ENCODE measurements around the gene BTBD2.

The BTBD2 gene

DNA sequence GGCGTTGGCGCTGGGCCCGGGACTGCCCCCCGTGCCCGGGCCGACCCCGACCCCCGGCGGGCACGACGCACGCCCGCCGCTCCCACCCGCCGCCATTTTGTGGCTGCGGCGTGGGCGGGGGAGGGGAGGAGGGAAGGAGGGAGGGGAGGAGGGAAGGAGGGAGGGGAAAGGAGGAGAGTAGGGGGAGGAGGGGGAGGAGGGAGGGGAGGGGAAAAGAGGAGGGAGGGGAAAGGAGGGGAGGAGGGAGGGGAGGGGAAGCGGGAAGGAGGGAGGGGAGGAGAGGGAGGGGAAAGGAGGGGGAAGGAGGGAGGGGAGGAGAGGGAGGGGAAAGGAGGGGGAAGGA is at the start of gene BTBD2:
TSS of gene BTBD2 (minus strand) at position 107 of the 343 bp plus-strand sequence. CDS start at position 96, 11 bp downstream.
- peak in 1 of 2 donors; percentile 42 for DNase-seq (ENCODE audit: low read depth in 1 of 2, low spot score in 1 of 2)

DNA sequence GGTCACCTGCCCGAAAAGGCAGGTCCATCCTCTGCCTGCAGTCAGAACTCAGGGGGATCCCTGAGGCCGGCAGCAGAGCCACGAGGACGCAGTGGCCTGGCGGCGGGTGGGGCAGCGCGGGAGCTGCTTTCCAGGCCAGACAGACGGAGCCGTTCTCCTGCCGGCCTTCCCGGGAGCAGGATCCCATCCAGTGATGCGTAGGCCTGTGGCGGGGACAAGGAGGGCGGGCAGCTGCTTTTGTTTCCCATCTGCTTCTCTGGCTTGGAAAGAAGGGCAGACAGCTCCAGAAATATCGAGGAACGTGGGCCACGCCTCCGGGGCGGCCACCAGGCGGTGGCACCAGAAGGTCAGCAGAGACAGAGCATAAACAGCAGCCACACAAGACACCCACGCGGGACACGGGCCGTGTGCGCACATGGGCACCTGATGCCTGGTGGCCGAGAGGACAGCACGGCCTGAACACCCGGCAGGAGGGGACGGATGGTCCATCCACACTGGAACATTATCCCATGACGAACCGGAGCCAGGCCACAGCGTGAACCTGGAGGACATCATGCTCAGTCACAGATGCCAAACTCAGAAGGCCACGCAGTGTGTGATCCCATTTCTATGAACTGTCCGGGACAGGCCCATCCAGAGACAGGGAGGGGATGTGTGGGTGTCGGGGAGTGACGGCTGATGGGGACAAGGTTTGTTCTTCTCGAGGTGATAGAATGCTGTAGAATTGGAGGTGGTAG is 49.4 kb upstream of the BTBD2 start:
- DNase-seq (ENCODE audit: low read depth in 1 of 2, low spot score in 1 of 2) = no peak

DNA sequence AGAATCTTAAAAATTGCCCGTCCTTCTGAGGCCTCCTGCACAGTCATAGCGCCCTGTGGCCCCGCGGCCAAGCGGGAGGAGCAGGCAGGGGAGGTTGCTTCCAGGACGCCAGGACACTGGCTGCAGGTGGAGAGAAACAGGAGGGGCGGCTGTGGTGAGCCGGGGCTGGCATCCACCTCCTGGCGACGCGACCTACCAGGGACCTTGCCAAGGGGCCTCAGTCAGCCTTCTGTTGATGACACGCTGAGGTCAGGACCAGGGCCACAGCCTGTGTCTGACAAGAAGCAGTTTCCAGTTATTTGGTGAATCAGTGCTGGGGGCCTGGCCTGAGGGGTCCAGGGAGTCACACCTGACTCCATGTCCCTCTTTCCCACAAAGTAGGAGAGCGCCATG is 48.9 kb upstream of the BTBD2 start:
- no peak for DNase-seq (ENCODE audit: low read depth in 1 of 2, low spot score in 1 of 2)

DNA sequence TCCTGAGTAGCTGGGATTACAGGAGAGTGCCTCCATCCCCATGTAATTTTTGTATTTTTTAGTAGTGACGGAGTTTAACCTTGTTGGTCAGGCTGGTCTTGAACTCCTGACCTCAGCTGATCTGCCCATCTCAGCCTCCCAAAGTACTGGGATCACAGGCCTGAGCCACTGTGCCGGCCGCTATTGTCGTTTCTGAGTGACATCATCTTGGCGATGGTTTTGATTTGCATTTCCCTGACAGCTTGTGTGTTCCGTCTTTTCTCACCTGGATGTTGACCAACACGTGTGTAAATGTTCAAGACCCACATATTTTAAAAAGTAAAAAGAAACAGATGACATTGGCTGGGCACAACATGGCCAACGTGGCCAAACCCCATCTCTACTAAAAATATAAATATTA is 48.3 kb upstream of the BTBD2 start:
- DNase-seq (ENCODE audit: low read depth in 1 of 2, low spot score in 1 of 2) = no peak

DNA sequence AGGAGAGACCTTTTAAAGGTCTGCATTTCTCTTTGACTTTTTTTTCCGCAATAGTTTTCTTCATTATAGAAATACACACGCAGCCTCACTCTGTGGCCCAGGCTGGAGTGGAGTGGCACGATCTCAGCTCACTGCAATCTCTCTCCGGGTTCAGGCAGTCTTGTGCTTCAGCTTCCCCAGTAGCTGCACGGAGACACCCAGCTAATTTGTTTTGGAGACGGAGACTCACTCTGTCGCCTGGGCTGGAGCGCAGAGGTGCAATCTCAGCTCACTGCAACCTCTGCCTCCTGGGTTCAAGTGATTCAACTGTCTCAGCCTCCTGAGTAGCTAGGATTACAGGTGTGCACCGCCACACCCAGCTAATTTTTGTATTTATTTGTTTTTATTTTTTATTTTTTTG is 47.3 kb upstream of the BTBD2 start:
- no peak for DNase-seq (ENCODE audit: low read depth in 1 of 2, low spot score in 1 of 2)

DNA sequence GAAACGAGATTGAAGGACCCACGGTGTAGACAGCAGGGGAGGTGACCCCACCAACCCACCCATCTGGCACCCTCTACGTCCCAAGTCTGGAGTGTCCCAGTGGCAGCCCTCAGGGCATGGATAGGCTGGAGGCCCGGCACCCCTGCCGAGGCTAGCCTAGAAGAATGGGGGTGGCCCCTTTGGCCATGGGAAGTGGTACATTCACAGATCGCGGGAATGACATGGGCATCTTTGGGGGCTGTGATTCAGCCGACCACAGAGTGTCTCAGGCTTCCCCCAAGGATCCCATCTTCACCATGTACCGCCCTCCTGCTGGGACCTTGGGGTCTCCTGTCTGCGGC is 46.8 kb upstream of the BTBD2 start:
- no peak for DNase-seq (ENCODE audit: low read depth in 1 of 2, low spot score in 1 of 2)

DNA sequence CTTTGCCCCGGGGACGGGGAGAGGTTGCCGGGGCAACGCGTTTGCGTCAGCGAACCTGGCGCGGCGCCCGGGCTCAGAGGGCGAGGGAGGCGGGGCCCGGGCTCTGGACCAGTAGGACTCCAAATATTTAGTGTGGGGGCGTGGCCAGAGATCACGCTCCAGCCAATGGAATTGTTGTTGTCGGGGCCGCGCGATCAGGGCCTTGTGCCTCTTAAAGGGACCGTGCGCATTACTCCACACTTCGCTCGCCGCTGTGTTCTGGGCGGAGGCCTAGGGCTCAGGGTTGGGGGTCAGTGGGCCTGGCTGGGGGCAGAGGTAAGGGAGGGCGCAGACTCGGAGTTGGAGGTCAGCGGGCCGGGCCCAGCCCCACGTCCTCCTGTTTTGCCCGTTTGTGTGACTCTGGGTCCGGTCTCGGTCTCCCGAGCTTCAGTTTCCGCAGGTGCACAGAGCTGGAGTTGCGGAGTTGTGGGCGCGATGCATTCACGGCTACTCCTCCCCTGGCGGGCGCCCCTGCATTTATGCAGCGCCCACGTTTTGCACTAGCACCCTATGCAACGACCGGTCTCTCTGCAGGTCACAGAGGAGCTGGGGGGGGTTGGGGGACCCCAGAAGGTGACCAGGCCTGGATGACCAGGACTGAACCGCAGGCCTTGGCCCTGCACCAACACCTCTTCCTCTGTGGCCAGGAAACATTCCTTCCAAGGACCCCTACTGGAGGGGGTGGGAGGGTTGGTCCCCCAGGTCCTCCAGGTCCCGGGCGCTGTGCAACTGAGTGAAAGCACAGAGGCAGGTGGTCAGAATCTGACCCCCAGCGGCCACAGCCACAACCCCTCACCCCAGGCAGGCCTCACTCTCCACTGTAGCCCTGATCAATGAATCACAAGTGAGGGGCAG is 46.2 kb upstream of the BTBD2 start:
- peak; percentile 99 to 100 for DNase-seq (ENCODE audit: low read depth in 1 of 2, low spot score in 1 of 2)

DNA sequence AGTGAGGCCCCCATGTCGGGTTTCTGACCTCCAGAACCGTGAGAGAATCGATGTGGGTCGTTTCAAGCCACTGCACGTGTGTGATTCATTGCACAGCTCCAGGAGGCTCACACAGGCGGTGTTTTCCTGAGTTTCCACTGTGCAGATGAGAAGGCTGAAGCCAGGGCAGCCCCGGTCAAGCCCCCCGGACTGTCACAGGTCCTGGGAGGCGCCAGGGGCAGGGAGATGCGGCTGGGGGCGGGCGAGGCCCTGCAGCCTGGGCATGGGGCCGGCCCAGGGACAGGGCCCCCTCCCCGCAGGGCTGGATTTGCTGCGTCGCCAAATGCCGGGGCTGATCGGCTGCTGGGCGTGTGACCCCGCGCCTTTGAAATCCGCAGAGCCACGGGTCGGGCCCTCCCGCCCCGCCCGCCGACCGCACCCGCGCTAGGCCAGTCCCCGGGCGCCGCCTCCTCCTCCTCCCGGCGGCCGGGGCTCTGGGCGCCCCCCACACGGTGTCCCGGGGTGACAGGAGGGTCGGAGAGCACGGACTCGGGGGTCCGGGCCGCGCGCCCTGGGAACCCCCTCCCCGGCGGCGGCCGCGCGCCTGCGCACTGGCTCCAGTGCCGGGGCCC is 45.5 kb upstream of the BTBD2 start:
- DNase-seq (ENCODE audit: low read depth in 1 of 2, low spot score in 1 of 2) = peak in 1 of 2 donors; percentile 28

DNA sequence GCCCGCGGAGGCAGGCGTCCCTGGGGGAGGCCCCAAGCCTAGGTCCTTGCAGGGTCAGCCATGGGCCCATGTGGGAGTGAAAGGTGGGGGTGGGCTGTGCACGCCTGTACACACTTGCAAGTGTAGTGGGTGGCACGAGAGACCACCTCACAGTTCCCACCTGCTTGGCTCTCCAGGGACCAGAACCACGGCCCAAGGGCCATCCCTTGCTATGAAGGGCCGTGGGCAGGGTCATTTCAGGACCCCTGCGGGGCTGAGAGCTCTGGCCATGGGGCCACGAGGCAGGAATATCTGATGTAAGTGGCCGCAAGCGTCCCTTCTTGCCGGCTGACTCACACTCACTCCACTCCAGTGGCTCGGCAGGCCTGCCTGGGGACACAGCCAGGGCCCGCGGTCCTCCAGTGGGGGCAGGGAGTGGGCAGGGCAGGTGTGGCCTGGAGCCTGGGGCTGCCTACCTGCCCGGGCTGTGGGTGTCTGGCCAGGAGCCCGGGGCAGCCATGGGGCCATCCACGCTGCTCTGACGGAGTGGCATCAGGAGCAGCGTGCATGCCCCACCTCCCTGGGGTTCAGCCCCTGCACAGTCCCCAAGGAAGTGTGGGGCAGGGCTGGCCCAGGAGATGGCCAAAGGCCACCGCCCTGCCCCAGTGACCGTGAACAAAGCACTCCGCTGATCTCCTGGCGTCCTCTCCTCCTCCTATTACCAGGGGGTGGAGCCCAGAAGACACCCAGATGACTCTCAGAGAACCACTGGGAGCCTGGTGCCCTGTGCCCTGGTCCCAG is 44.1 kb upstream of the BTBD2 start:
- DNase-seq (ENCODE audit: low read depth in 1 of 2, low spot score in 1 of 2) = no peak

DNA sequence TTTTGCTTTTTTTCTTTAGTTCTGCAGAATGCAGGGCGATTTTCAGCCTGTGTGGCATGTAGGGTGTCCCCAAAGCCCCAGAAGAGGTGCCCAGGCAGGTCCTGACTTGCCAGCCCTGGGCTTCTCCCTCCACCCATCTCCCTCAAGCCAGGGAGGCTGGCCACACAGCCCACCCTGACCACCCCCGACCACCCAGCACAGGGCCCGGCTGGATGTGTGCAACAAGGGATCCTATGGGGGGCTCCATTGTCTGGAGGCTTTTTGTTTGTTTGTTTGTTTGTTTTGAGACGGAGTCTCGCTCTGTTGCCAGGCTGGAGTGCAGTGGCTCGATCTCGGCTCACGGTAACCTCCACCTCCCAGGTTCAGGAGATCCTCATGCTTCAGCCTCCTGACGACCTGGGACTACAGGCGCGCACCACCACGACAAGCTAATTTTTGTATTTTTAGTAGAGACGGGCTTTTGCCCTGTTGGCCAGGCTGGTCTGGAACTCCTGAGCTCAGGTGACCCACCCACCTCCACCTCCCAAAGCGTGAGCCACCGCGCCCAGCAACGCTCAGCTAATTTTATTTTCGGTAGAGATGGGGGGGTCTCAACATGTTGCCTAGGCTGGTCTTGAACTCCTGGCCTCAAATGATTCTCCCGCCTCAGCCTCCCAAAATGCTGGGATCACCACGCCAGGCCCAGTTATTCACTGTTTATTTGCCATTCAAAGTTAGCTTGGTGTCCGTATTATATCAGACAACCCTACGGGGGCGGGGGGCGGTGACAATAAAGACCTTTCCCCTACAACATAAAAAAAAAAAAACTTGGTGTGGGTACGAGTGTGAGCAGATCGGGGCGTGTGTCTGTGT is 43.3 kb upstream of the BTBD2 start:
- DNase-seq (ENCODE audit: low read depth in 1 of 2, low spot score in 1 of 2) = no peak

DNA sequence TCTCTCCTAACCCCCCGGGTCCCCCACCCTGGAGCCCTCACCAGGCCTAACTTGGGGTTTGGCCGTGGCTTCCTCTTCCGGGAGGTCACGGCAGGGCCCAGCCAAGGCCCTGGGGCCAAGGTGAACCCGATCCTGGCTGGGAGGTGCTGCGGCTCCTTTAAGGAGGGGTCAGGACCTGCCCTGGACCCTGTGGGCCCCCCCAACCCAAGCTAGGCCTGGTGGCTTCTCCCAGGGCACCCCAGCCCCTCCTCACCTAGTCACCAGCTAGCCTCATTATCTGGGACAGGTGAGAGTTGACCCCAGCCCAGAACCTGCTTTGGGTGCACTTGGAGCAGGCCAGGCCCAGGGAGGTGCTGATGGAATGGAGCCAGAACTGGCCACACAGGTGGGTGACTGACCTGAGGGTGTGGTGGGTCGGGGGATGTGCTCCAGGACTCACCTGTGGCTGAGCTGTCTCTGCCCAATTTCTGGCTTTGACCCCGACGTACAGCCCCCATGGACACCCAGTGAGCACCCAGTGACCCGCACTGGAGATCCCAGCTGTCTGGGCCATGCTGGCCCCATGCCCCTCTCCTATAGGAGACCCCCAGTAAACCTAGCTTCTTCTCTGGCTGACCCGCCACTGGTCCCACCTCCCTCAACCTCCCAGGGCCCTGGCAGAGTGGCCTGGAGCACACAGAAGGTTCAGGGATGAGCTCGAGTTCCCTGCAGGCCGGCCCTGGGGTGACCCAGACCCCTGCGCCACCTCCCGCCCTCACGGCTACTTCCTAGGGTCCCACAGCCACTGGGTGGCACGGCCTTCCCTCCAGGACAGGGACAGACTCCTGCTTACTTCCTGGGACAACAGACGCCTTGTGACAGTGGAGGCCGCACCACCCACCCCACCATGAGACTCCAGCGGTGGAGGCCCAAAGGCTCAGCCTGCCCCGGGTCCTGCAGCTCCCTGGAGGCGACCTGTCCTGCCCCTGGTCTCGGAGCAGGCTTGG is 42.3 kb upstream of the BTBD2 start:
- DNase-seq (ENCODE audit: low read depth in 1 of 2, low spot score in 1 of 2) = no peak

DNA sequence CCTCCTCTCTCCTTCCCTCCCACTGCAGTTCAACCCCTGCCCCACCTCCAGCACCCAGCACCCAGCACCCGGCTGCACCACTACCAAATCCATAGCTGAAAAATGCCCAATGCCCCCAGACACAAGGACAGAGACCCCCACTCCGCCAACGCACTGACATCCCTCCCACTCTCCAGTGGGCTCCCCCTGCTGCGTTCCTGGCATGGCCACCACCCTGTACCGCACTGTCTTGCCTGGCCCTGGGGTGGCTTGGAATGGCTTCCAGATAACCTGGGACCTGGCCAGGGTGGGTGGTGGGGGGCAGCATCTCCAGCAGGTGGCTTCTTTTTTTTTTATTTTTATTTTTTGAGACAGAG is 41.3 kb upstream of the BTBD2 start:
- DNase-seq (ENCODE audit: low read depth in 1 of 2, low spot score in 1 of 2) = no peak

DNA sequence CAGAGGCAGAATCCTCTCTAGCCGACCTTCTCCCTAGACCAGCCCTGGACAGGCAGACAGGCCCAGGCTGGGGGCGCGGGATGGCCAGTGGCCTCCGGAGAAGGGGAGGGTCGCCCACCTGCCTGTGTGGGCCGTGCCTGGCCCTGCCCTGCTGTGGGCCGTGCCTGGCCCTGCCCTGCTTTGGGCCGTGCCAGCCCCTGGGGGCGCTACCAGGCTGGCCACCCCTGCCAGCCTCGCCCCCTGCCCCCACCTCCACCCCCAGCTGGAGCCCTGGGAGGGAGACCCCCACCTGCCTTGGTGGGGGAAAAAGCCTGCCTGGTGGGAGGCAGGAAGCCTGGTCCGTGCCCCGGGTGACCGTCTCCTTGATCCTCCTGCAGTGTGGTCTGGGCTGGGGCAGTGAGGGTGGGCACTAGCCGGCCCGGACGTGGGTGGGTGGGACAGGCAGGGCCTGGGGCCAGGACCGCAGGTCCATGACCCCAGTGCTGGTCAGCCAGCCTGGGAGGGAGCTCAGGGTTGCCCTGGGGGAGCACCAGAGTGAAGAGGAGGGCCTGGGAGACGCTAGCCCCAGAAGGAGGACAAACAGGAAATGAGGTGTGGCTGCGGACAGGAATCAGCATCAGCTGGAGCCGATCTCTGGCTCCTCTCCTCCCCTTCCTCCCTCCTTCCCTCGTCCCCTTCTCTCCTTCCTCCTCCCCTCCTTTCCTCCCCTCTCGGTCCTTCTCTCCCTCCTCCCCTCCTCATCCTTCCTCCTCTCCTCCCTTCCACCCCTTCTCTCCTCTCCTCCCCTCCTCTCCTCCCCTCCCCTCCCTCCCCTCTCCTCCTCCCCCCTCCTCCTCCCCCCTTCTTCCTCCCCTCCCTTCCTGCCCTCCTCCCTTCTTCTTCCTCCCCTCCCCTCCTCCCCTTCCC is 40.7 kb upstream of the BTBD2 start:
- no peak for DNase-seq (ENCODE audit: low read depth in 1 of 2, low spot score in 1 of 2)

DNA sequence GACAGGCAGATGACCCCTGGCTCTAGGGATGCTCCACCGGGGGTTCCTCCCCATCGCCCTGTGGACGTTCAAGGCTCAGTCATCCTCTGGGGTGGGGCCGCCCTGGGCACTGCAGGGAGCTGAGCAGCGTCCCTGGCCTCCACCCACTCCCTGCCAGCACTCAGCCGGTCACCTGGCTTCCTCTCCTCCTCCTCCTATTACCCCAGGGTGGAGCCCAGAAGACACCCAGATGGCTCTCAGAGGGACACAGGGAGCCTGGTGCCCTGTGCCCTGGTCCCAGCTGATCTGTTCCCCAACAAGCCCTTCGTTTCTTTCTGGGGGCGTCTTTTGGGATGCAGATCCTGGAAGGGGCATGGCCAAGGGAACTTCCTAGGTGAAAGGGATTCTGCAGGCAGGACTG is 39.2 kb upstream of the BTBD2 start:
- no peak for DNase-seq (ENCODE audit: low read depth in 1 of 2, low spot score in 1 of 2)

DNA sequence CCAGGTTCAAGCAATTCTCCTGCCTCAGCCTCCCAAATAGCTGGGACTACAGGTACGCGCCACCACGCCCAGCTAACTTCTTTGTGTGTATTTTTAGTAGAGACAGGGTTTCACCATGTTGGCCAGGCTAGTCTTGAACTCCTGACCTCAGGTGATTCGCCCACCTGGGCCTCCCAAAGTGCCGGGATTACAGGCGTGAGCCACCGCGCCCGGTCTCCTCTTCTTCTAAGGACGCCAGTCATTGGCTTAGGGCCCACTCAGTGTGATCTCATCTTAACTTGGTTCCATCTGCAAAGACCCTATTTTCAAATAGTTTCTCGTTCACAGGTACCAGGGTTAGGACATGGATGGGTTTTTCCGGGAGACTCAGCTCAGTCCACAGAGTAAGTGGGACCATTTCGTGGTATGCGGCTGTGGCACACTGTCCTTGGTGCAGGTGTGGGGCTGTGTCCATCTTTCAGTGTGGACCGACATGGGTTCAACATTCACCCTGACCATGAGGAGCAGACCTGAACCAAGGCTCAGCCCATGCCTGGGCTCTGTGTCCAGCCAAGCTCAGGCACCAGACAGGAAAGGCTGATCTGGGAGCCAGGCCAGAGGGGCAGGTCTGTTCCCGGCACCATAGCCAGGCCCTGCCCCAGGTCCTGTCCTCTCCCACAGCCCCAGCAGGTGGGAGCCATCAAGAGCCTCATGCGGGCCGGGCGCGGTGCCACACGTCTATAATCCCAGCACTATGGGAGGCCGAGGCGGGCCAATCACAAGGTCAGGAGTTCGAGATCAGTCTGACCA is 38.3 kb upstream of the BTBD2 start:
- DNase-seq (ENCODE audit: low read depth in 1 of 2, low spot score in 1 of 2) = no peak

DNA sequence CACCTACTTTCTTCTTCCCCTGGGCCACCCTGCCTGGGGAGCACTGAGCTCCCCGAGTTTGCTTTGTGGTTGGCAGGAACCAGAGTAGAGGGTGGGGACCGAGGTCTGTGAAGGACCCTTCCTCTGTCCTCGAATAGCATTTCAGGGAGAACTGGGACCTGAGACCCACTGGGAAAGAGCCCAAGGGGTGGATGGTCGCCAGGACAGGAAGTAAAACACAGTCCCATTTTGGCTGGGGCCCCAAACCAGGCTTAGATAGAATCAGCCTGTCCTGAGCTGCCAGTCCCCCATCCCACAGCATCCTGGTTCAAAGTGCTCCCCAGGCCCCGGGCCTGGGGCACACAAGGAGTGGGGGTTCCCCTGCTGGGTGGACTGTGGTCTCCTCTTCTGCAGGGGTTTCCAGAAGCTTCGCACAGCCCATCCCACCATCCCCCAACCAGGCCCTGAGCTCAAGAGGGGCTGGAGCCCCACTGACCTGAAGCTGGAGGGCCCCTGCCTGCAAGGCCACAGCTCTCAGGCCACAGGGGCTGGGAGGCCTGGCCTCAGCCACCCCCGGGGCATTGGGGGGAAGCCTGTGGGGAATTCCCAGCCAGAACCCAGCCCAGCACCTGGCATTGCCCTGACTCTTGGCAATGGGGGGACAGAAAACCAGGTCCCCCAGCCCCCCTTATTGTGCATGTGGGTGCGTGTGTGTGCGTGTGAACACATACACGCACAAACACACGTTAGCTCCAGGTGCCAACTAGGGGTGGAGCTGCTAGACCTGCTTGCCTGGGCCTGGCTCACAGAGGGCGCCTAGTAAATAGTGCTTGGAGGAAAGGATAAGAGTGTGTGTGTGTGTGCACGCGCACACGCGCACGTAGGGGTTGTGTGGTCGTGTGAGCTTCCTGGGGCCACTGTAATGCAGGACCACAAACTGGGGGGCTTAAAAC is 36.5 kb upstream of the BTBD2 start:
- no peak for DNase-seq (ENCODE audit: low read depth in 1 of 2, low spot score in 1 of 2)
